HG02970 (cell line): ENCODE data around the gene PPAN.

Experiments used
- ATAC-seq: cut with Tn5 transposase; IDR thresholded peaks from one replicate; pipeline ENCODE4 v1.9.1; 2021; ENCODE audit warnings: mild to moderate bottlenecking, moderate library complexity, moderate number of reproducible peaks; ENCODE audit not compliant: unreplicated experiment, low FRiP score

PPAN gene

DNA sequence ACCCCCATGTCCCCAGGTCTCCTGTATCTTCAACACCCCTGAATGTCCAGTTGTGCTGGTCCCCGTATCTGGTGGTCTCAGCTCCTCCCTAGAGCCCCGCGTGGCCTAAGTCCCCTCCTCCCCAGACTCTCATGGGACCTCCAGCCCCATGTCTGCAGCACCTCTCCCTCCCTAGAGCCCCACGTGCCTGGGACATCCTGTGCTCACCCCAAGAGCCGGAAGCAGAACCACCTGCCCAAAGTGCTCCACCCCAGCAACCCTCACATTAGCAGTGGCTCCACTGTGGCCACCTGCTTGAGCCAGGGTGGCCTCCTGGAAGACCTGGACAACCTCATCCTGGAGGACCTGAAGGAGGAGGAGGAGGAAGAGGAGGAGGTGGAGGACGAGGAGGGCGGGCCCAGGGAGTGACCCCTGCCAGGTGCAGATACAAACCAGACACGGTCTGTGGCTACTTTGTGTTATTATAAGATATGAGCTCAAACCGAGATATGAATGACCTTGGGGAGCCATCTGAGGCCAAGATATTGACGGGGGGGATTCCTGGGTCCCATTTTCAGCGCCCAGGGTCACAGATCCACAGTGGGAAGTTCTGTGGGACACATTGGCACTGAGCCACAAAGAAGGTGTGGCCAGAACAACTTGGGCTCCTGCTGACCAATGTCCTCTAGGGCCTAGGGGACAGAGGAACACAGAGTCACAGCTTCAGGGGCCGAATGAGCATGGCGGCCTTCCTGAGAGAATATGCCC lies 14.1 kb upstream of the PPAN start:
- no peak for ATAC-seq

DNA sequence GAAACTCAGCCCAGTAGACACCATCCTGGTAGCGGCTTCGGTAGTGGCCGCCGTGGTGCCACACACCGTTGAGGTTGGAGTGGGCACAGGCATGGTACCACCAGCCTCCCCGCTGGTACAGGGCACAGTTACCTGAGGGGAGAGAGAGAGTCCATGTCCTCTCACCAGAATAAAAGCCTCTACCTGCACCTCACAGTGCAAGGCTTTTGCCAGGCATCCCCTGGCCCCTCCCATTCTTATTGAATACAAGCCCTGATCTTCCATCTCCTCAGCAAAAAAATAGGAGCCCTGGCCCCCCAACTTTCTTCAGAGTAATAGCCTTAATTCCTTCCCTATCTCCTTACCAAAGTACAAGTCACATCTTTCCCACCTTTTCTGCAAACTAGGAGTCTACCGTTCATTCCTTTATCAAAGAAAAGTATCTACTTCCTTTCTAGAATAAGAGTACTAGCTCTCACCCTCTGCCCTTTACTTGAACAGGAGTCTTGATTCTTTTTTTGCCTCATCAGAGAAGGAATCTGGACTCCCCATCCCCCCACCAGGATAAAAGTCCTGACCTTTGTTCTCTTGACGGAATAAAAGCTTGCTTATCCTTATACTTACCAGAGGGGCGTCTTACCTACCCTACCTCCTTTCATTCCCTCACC lies 13.4 kb upstream of the PPAN start:
- ATAC-seq, result no peak

GRCh38 chr19:10093295-10094186 lies 12.6 kb upstream of the PPAN start:
- no peak for ATAC-seq

DNA sequence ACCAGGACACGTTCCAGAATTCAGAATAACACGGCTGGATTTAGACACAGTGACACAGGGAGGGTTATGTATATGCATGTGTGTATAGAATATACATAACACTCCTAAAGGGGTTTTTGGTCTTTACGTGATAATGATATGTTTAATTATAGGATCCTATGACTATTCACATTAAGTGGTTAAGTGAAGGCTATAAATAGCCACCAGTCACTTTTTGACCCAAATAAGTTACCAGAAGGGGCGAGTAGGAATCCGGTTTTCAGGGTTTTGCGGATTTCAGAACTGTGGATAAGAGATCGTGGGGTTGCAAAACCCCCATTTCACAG lies 10.6 kb upstream of the PPAN start:
- ATAC-seq, result no peak

DNA sequence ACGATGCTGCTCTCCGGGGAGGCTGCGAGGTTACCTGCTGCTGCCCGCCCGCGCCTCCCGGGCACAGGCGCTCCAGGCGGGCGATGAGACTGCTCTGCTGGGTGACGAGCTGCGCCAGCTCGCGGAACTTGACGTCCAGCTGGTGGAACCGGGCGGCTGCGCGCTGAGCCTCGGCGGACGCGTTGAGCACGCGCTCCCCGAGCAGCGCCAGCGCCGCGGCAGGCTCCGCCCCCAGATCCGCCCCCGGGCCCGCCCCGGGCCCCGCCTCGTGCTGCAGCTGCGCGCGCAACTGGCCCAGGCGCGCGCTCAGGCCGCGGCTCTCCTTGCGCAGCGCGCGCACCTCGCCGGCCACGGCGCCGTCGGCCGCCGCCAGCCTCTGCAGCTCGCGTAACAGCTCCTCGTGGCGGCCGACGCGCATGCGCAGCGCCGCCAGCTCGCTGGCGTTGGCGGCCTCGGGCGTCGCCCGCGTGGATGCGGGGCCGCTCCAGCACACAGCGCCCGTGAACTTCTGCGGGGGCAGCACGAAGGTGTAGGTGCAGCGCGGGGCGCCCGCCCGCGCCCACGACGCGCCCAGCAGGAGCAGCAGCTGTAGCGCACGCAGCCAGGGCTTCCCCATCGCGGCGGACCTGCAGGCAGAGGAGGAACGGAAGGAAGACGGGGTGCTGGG lies 10.1 kb upstream of the PPAN start:
- peak; percentile 89 for ATAC-seq

- no peak for ATAC-seq
Observed at GRCh38 chr19:10096615-10096963, 9.6 kb upstream of the PPAN start.

DNA sequence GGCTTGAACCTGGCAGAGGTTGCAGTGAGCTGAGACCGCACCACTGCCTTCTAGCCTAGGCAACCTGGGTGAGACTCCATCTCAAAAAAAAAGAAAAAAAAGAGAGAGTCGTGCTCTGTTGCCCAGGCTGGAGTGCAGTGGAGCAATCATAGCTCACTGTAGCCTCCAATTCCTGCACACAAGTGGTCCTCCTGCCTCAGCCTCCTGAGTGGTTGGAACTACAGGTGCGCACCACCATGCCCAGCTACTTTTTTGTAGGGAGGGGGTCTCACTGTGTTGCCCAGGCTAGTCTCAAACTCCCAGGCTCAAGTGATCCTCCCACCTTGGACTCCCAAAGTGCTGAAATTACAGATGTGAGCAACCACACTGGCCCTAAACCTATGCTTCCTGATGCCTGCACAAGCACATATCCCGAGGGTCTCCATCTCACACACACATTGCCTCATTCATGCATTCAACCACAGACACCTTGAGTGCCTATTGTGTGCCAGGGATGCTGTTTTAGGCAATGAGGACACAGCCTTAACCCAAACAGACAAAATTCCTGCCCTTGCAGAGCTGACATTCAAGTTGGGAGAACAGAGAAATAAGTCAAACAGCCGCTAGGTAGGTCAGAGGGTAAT lies 5.9 kb upstream of the PPAN start:
- ATAC-seq, result no peak

GRCh38 chr19:10102787-10103236 lies 3.4 kb upstream of the PPAN start:
- ATAC-seq, result no peak

DNA sequence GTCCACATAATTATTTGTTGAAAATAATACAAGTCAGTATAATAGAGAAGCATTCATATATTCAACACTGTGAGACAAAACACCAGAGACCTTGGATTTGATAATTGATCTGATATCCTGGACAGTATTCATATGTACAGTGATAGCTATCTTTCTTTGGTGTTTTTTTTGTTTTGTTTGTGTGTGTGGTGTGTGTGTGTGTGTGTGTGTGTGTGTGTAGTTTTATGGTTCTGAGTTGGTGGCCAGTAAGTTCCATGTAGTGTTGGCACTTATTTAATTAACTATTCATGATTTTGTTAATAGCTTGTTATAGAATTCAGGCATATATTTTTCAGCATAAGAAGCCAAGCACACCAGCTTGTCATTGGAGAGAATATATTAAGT lies 2.0 kb upstream of the PPAN start:
- no peak for ATAC-seq

GRCh38 chr19:10104665-10105508 lies 1.3 kb upstream of the PPAN start:
- ATAC-seq, result peak; percentile 37

DNA sequence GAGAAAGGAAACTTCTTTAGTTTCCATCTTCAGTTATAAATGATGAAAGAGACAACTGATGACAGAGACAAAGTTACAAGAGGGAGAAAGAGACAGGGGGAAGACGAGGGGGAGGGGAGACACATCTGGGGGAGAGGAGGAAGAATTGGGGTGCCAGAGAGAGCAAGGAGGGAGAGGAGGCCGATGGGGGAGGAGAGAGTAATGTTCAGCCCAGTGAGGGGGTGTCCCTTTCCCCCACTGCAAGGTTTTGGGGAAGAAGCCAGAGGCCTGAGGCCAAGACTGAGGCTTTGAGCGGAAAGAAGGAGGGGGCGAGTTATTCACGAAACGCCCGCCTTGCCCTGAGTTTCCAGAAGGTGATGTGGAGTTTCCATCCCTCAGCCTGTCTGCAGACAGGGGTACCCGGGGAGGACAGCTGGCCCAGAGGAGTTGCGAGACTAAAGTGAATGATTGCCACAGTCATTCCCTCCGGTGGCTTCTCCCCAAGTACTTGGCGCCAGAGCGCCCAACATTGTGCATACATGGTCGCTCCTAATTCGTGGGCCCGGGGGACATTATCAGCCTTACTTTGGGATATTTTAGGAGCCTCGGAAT lies 558 bp upstream of the PPAN start:
- ATAC-seq, result peak; percentile 25

DNA sequence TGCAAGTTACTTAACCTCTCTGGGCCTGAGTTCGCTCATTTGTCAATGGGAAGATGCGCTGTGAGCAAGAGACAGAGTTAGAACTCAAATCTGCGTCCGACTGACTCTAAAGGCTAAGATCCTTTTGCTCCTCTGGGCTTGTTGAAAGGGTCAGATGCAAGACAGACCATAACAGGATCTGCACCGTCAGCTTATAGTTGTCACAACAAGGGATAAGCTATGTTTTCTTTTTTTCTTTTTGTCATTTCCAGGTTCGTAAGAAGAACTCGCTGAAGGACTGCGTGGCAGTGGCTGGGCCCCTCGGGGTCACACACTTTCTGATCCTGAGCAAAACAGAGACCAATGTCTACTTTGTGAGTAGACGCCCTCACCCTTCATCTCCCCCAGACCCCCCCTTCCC lies 1.1 kb downstream of the PPAN start:
- ATAC-seq, result no peak

DNA sequence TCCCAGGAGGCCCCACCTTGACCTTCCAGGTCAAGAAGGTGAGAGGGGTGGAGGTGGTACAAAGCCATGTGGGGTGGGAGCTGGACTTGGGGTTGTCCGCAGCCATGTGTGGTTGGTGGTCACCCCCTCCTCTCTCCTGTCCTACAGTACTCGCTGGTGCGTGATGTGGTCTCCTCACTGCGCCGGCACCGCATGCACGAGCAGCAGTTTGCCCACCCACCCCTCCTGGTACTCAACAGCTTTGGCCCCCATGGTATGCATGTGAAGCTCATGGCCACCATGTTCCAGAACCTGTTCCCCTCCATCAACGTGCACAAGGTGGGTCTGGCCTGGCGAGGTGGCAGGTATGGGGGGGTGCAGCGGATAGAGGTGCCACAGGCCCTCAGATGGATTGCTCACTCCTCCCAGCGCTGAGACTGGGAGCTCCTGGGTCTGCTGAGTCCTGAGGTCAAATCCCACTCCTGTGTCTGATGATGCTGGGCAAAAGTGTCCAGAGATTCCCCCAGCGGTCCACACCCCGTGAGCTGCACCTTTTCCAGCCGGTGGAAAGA lies 1.7 kb downstream of the PPAN start:
- ATAC-seq, result no peak

DNA sequence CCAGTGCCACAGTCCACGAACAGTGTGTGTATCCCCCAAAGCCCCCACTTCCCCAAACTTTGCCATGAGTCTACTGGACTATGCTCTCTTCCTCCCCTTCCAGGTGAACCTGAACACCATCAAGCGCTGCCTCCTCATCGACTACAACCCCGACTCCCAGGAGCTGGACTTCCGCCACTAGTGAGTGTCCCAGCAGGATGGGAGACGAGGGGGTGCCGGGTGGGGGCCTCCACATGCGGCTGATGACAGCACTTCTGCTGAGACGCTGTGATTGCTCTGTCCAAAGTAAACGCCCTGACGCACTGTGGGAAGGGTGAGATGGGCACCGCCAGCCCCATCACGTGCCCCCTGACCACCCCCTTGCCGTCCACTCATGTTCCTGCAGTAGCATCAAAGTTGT lies 3.4 kb downstream of the PPAN start:
- ATAC-seq, result no peak

DNA sequence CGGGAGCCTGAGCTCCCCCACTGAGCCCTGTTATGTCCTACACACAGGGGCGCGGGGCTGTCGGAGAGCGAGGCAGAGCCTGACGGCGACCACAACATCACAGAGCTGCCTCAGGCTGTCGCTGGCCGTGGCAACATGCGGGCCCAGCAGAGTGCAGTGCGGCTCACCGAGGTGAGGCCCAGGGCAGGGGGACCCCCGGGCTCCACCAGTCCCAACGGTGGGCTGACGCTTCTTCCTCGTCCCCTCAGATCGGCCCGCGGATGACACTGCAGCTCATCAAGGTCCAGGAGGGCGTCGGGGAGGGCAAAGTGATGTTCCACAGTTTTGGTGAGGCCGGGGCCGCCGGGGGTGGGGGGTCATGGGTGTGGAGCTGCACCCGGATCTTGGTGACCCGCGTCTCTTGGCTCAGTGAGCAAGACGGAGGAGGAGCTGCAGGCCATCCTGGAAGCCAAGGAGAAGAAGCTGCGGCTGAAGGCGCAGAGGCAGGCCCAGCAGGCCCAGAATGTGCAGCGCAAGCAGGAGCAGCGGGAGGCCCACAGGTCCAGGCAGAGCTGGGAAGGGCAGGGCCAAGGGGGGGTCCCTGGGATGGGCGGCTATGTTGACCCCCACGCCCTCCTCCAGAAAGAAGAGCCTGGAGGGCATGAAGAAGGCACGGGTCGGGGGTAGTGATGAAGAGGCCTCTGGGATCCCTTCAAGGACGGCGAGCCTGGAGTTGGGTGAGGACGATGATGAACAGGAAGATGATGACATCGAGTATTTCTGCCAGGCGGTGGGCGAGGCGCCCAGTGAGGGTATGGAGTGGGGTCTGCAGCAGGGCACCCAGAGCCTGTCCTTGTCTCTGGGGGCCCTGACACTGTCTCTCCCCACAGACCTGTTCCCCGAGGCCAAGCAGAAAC lies 4.2 kb downstream of the PPAN start:
- ATAC-seq, result no peak

GRCh38 chr19:10110972-10111317 lies 4.8 kb downstream of the PPAN start:
- no peak for ATAC-seq

DNA sequence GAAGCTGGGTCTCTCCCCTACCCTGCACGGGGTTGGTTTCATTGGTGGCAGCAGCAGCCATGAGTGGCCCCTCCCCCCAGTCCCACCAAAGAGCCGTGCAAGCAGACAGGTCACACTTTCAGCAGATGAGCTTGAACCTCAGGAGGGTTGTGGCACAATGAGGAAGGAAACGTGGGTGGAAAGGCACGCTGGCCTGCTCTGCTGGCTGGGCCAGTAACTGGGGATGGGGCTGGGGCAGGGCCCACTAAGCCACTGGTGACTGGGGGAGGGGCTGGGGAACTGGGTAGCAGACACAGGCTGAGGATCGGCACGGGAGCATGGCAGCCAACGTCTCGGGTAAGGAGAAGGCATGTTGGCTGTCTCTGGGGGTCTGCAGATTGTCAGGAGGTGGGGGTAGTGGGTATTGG lies 5.2 kb downstream of the PPAN start, which contains the start of gene P2RY11:
TSS of gene P2RY11 (plus strand) at position 289 of the 407 bp plus-strand sequence. CDS start at position 318, 29 bp downstream.
- no peak for ATAC-seq
